Fibroblast of villous mesenchyme (primary cell): ENCODE results near the gene STK25. TPM values are rescaled to one million over a fixed set of nuclear protein-coding genes. Genes with fewer than 3 reads are reported as not detected.

Source experiments
- DNase-seq: peaks from one replicate; pipeline ENCODE4 v3.0.0-alpha.2; 2010; ENCODE audit warnings: low read depth
- H3K4me3 ChIP-seq: 2 replicates; pipeline ENCODE4 v1.5.1; 2011; ENCODE audit warnings: low read depth, mild to moderate bottlenecking, low read length
- CTCF ChIP-seq: IDR thresholded peaks from 2 replicates; pipeline ENCODE4 v1.5.1; 2012; ENCODE audit warnings: low read depth, mild to moderate bottlenecking, low read length; ENCODE audit not compliant: insufficient read depth
- total RNA-seq: library from RNA; depleted of rRNA; stranded (reverse); fragments of >200 nt; gene quantifications from 2 replicates; pipeline ENCODE4 v1.2.3, GENCODE V29; 2012

The STK25 gene
- total RNA-seq, 1 donor: 245 TPM

- TF ChIP-seq CTCF: no peak
- no peak overlapping the region for H3K4me3 ChIP-seq
- DNase-seq: no peak
These were observed 43.8 kb upstream of the STK25 start for GRCh38 chr2:241551998-241552737.

- no peak for TF ChIP-seq CTCF
- H3K4me3 ChIP-seq: no peak overlapping the region
- no peak for DNase-seq
These were observed 43.2 kb upstream of the STK25 start for GRCh38 chr2:241551599-241551997.

DNA sequence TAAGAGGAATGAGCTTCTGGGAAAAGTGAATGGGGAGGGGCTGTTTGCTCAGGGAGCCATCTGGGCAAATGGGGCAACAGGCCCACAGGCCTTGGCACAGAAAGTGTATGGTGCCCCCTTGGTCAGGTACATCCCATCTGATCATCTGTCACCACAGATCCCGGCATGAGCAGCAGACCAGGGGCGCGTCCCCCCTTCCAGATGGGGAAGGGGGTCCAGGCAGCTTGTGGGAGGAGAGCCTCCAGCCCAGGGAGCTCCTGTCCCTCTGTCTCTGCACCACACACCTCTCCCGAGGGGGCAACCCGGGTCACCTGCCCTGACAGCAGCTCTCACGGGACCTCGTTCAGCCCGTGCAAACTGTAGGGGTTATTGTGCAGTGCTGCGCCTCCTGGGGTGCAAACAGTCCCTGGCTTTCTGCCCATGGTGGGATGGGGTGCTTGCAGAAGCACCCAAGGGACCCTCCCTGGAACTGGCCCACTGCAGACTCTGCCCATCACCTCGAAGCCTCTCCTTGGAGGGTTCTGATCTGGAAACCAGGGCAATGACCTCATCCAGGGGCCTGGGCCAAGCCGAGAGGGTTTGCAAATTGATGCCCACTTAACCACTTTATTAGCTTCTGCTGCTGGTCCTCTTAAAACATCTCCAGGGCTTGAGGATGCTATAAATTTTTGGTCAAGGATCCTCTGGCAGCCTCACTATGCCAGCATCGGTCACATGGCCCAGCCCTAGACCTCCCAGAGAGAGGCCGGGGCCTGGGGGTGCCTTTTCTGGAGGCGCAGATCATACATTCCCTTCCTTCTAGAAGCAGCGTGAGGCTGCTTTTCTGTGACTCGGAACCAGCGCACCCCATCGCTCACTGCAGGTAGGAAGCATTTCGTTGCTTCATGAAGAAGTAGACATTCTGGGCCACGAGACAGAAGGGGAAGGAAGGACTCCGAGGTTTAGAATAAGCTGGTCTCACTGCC lies 42.5 kb upstream of the STK25 start:
- no peak for DNase-seq
- no peak for TF ChIP-seq CTCF
- no peak overlapping the region for H3K4me3 ChIP-seq

- TF ChIP-seq CTCF: no peak
- DNase-seq: no peak
- H3K4me3 ChIP-seq: no peak overlapping the region
These were observed 40.1 kb upstream of the STK25 start for GRCh38 chr2:241548451-241548835.

DNA sequence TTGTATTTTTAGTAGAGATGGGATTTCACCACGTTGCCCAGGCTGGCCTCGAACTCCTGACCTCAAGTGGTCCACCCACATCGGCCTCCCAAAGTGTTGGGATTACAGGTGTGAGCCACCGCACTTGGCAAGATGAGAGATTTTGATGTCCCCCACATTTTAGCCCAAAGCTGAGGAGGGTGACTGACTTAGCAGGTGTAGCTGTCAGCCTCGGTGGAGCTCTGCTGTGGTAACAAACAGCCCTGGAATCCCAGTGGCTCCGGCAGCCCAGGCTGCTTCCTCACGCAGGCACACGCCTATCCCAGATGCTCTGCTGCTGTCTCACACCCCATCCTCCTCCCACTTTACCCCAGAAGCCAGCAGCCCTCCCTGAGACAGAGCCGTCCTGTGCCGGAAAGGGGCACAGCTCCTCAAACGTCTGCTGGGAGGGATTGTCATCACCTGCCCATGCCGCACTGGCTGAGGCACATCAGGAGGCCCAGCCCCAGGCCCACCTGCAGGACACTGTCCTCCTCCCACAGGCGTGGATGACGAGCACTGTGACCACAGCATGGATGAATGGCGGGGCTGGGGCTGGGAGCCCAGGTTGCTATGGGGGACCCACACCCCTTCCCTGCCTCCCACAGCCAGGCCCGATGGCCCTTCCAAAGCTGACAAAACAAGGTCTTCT lies 39.5 kb upstream of the STK25 start:
- TF ChIP-seq CTCF: no peak
- H3K4me3 ChIP-seq: no peak overlapping the region
- DNase-seq: no peak

DNA sequence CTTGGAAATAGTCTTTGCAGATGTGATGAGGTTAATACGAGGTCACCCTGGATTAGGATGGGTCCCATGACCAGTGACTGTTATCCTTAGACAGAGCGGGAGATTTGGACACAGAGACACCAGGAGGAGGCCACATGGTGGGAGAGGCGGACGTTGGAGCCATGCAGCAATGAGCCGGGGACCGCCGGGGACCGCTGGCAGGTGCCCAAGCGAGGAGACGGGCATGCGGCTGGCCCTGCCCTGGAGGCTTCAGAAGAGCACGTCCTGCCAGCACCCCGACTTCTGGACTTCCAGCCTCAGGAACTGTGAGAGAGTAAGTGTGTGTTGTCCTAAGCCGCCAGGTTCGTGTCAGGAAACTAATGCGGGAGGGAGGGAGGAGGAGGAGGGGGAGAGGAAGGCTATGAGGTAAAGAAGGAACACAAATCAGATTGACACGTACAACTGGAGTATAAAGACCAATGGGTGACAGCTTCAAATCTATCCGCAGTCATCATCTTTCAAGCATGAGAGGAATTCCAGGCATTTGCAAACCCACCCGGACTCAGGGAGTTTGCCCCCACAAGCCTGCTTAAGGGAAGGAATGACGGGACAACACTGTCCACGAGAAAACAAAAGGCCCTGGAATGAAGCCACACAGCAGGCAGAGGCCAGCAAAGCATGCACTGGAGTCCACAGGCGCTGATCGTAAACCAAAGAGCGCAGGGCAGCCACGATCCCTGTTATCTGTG lies 38.6 kb upstream of the STK25 start:
- peak; percentile 79 for DNase-seq

More for the DNA sequence above, 38.6 kb upstream of the STK25 start:
- no peak for TF ChIP-seq CTCF
- no peak overlapping the region for H3K4me3 ChIP-seq
